A549 (cell line): Measurements from ENCODE around the gene GTF2A1. TPM values are rescaled to one million over a fixed set of nuclear protein-coding genes. Genes with fewer than 3 reads are reported as not detected.

Experiments
- ATAC-seq, 2 experiments: fragments of 200-7000 bp in 1 of 2; fragments of >200 bp in 1 of 2; cut with Nextera tagmentation in 1 of 2; cut with Tn5 transposase in 1 of 2; 3 replicates each; pipeline versions ENCODE4 v1.8.0 to v1.9.1; 2018 to 2020; ENCODE audit warnings: mild to moderate bottlenecking in 1 of 2, moderate library complexity in 1 of 2
- CTCF ChIA-PET: fragments of 300-600 bp; sonication (Branson Sonifier 250); formaldehyde crosslinking; extraction: SDS; loops from one replicate; lab custom pipeline; 2021; ENCODE audit warnings: antibody characterized with exemption, inconsistent platforms; lab: Yijun Ruan, JAX
- POLR2A ChIA-PET: fragments of 350-600 bp; formaldehyde crosslinking; extraction: SDS; loops from one replicate; lab custom pipeline; 2021; ENCODE audit warnings: antibody characterized with exemption, inconsistent platforms; lab: Yijun Ruan, JAX
- DNase-seq, 2 experiments: peaks; one replicate each; pipeline versions ENCODE4 v3.0.0 to v3.0.0-alpha.2; 2011 to 2016; ENCODE audit warnings: low read depth in 1 of 2, low spot score in 1 of 2
- FAIRE-seq: peaks from 2 replicates; lab custom pipeline; 2011; peaks lifted over from hg19 to GRCh38; lab: Jason Lieb, UNC
- H3K27ac ChIP-seq, 2 experiments: fragments of >200 bp; sonication (Bioruptor Twin); formaldehyde crosslinking; 3 replicates each; pipeline ENCODE4 v1.5.1; 2016 to 2017
- H3K4me1 ChIP-seq: fragments of >200 bp; sonication (Bioruptor Twin); formaldehyde crosslinking; 3 replicates; pipeline ENCODE4 v1.6.1; 2016
- H3K4me2 ChIP-seq: fragments of >200 bp; sonication (Bioruptor Twin); formaldehyde crosslinking; 3 replicates; pipeline ENCODE4 v1.6.1; 2016
- H3K4me3 ChIP-seq: fragments of >200 bp; sonication (Bioruptor Twin); formaldehyde crosslinking; 3 replicates; pipeline ENCODE4 v1.5.1; 2016
- H3K9me3 ChIP-seq: fragments of >200 bp; sonication (Bioruptor Twin); formaldehyde crosslinking; 3 replicates; pipeline ENCODE4 v1.6.1; 2016
- ATOH8 ChIP-seq: fragments of 250-450 bp; sonication (Bioruptor Pico); IDR thresholded peaks from 2 replicates; pipeline ENCODE4 v1.5.0; 2020; ENCODE audit warnings: low read depth, mild to moderate bottlenecking, moderate library complexity
- EHF ChIP-seq: fragments of 250-450 bp; sonication (Bioruptor Pico); IDR thresholded peaks from 2 replicates; pipeline ENCODE4 v1.5.0; 2020; ENCODE audit warnings: mild to moderate bottlenecking
- EP300 ChIP-seq, 2 experiments: fragments of >200 bp; sonication (Bioruptor Twin); formaldehyde crosslinking; IDR thresholded peaks; 2 replicates in 1 of 2; 3 replicates in 1 of 2; pipeline ENCODE4 v1.6.1; 2016 to 2017
- FOSB ChIP-seq: fragments of 250-450 bp; sonication (Bioruptor Pico); IDR thresholded peaks from 2 replicates; pipeline ENCODE4 v1.5.0; 2020; ENCODE audit warnings: mild to moderate bottlenecking, moderate library complexity
- FOSL2 ChIP-seq, 2 experiments: fragments of 450-650 bp in 1 of 2; fragments of >200 bp in 1 of 2; sonication (Bioruptor Twin) in 1 of 2; formaldehyde crosslinking; IDR thresholded peaks; 2 replicates each; pipeline versions ENCODE4 v1.5.0 to v1.6.1; 2016 to 2020; ENCODE audit warnings: mild to moderate bottlenecking in 1 of 2, moderate library complexity in 1 of 2
- HEYL ChIP-seq: fragments of 250-450 bp; sonication (Bioruptor Pico); IDR thresholded peaks from 2 replicates; pipeline ENCODE4 v1.8.0; 2021; ENCODE audit warnings: mild to moderate bottlenecking, moderate library complexity
- HMGXB4 ChIP-seq: fragments of 250-450 bp; sonication (Bioruptor Pico); IDR thresholded peaks from 2 replicates; pipeline ENCODE4 v1.5.0; 2021; ENCODE audit warnings: mild to moderate bottlenecking, moderate library complexity, borderline replicate concordance
- HOXA7 ChIP-seq: fragments of 250-450 bp; sonication (Bioruptor Pico); IDR thresholded peaks from 2 replicates; pipeline ENCODE4 v1.5.0; 2020; ENCODE audit warnings: mild to moderate bottlenecking, moderate library complexity
- KDM5A ChIP-seq: fragments of 200-600 bp; sonication (generic); IDR thresholded peaks from 2 replicates; pipeline ENCODE4 v1.6.1; 2016; ENCODE audit warnings: antibody characterized with exemption, mild to moderate bottlenecking
- NFE2L2 ChIP-seq: fragments of 150-350 bp; conservative IDR thresholded peaks from 2 replicates; pipeline ENCODE4 v1.6.1; 2014; ENCODE audit warnings: low read length
- NPAS2 ChIP-seq: fragments of 250-450 bp; sonication (Bioruptor Pico); IDR thresholded peaks from 2 replicates; pipeline ENCODE4 v1.8.0; 2022; ENCODE audit warnings: mild to moderate bottlenecking, moderate library complexity, borderline replicate concordance
- NR3C1 ChIP-seq: fragments of >200 bp; sonication (Bioruptor Twin); formaldehyde crosslinking; IDR thresholded peaks from 3 replicates; pipeline ENCODE4 v1.6.1; 2017
- PBX3 ChIP-seq: IDR thresholded peaks from 2 replicates; pipeline ENCODE4 v1.6.1; 2012
- PHF8 ChIP-seq: fragments of 200-600 bp; sonication (generic); IDR thresholded peaks from 2 replicates; pipeline ENCODE4 v1.6.1; 2016; ENCODE audit warnings: low read depth, mild to moderate bottlenecking, antibody characterized with exemption, moderate library complexity, borderline replicate concordance
- RAD21 ChIP-seq, 2 experiments: fragments of >200 bp in 1 of 2; sonication (Bioruptor Twin) in 1 of 2; formaldehyde crosslinking in 1 of 2; IDR thresholded peaks in 1 of 2; conservative IDR thresholded peaks in 1 of 2; 2 replicates in 1 of 2; 3 replicates in 1 of 2; pipeline ENCODE4 v1.6.1; 2012 to 2018; ENCODE audit warnings: inconsistent platforms in 1 of 2
- RNF2 ChIP-seq: fragments of 200-600 bp; sonication (generic); IDR thresholded peaks from 2 replicates; pipeline ENCODE4 v1.6.1; 2016; ENCODE audit warnings: low read depth, mild to moderate bottlenecking, antibody characterized with exemption, moderate library complexity, borderline replicate concordance
- TFCP2L1 ChIP-seq: fragments of 250-450 bp; sonication (Bioruptor Pico); IDR thresholded peaks from 2 replicates; pipeline ENCODE4 v1.5.0; 2021; ENCODE audit warnings: mild to moderate bottlenecking
- TP53 ChIP-seq: fragments of 250-450 bp; sonication (Bioruptor Pico); IDR thresholded peaks from 2 replicates; pipeline ENCODE4 v1.5.0; 2021; ENCODE audit warnings: mild to moderate bottlenecking, moderate library complexity
- ZC3H11A ChIP-seq: fragments of 450-650 bp; IDR thresholded peaks from 2 replicates; pipeline ENCODE4 v1.6.1; 2014; ENCODE audit warnings: antibody characterized with exemption, mild to moderate bottlenecking
- ZSCAN20 ChIP-seq: fragments of 250-450 bp; sonication (Bioruptor Pico); IDR thresholded peaks from 2 replicates; pipeline ENCODE4 v1.8.0; 2022; ENCODE audit warnings: mild to moderate bottlenecking, moderate library complexity
- WGBS: methylation state at CpG from one replicate; pipeline ENCODE4 v1.1.6; 2017; ENCODE audit errors: missing lambda C conversion rate; 5-methylcytosine and 5-hydroxymethylcytosine counted together
- polyA plus RNA-seq, 4 experiments: library from polyadenylated mRNA; depleted of rRNA in 3 of 4; stranded (reverse); fragments of >200 nt; fragmentation: RNase III in 1 of 4; extraction: RNeasy Plus Mini Kit Qiagen cat#74134 plus additional on column Dnase treatment in 1 of 4; gene quantifications; 2 replicates in 3 of 4; 3 replicates in 1 of 4; pipeline ENCODE4 v1.2.3, GENCODE V29; 2011 to 2017
- TF ChIP-seq, protein P1 (sequence below): fragments of >200 bp; sonication (Bioruptor Twin); formaldehyde crosslinking; IDR thresholded peaks from 2 replicates; pipeline ENCODE4 v1.6.1; 2016
- TF ChIP-seq, protein P2 (sequence below): fragments of 150-350 bp; IDR thresholded peaks from 2 replicates; pipeline ENCODE4 v1.6.1; 2014; ENCODE audit warnings: low read depth, mild to moderate bottlenecking, low read length
- TF ChIP-seq, protein P3 (sequence below): IDR thresholded peaks from 2 replicates; pipeline ENCODE4 v1.6.1; 2012
- TF ChIP-seq, protein P4 (sequence below): fragments of >200 bp; sonication (Bioruptor Twin); formaldehyde crosslinking; IDR thresholded peaks from 3 replicates; pipeline ENCODE4 v1.5.1; 2016

GTF2A1 gene
- polyA plus RNA-seq, 2 of the 4 experiments (the other 2 are of a cell fraction): 12.5 to 19.6 TPM

DNA sequence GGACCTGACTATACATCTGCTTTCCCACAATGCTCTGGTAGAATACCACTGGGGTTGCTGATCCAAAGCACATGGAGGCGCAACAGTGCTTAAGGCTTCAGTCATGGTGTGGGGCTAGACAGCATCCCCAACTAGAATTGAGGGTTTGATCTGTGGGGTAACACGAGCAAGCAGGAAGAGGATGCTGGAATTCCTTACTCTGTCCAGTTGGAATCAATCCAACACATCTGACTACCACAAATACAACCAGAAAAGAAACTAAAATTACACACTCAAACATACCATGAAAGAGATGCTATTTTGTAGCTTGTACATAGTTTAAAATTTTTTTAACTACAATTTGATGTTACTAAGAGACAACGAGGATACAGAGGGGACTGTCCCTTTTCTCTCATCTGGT, 40.4 kb upstream of the GTF2A1 start:
- H3K27ac ChIP-seq: no peak overlapping the region
- POLR2A ChIA-PET: no interaction called here
- CTCF ChIA-PET: interaction anchor here (2.2 to 2.5 kb wide), 2 partner anchors 8 to 192 kb away, joined by 6 to 9 read pairs; no protein-coding TSS in a partner anchor
- ATAC-seq (no peak), FAIRE-seq (no peak), DNase-seq (no peak)
- no peak overlapping the region for H3K4me3 ChIP-seq
- TF ChIP-seq ATOH8 (CRISPR knock-in tag) (no peak), FOSB (CRISPR knock-in tag) (no peak), HOXA7 (CRISPR knock-in tag) (no peak), NFE2L2 (no peak), TP53 (no peak), RAD21 (conservative IDR thresholded peaks at IDR 0.05 in 1 of 2, IDR thresholded peaks at IDR 0.05 in 1 of 2) (no peak)
- no peaks in the 10 kb centered on the region for H3K9me3 ChIP-seq
- H3K4me1 ChIP-seq: no peaks in the 10 kb centered on the region
- WGBS: 34% methylated on average over 3 of the region's 3 CpGs
- H3K4me2 ChIP-seq: no peak overlapping the region

- no peak for ATAC-seq
- WGBS: 84% methylated on average over 3 of the region's 3 CpGs
- H3K27ac ChIP-seq: no peak overlapping the region
- ChIA-PET POLR2A (no interaction called here), CTCF (interaction anchor here (2.1 to 2.5 kb wide), 3 partner anchors 9 to 204 kb away, joined by 6 to 9 read pairs (median 8); no protein-coding TSS in a partner anchor)
- no peak for TF ChIP-seq EP300 (IDR thresholded peaks at IDR 0.05)
- TF ChIP-seq PHF8: no peak
- TF ChIP-seq TFCP2L1 (CRISPR knock-in tag): no peak
- no peak for TF ChIP-seq FOSL2 (IDR thresholded peaks at IDR 0.05)
- no peak for TF ChIP-seq FOSL2 (CRISPR knock-in tag; IDR thresholded peaks at IDR 0.05)
- TF ChIP-seq NR3C1: no peak
- TF ChIP-seq, protein P1, sequence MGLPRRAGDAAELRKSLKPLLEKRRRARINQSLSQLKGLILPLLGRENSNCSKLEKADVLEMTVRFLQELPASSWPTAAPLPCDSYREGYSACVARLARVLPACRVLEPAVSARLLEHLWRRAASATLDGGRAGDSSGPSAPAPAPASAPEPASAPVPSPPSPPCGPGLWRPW: no peak
- no peak for TF ChIP-seq ZSCAN20 (CRISPR knock-in tag)
- TF ChIP-seq, protein P2, sequence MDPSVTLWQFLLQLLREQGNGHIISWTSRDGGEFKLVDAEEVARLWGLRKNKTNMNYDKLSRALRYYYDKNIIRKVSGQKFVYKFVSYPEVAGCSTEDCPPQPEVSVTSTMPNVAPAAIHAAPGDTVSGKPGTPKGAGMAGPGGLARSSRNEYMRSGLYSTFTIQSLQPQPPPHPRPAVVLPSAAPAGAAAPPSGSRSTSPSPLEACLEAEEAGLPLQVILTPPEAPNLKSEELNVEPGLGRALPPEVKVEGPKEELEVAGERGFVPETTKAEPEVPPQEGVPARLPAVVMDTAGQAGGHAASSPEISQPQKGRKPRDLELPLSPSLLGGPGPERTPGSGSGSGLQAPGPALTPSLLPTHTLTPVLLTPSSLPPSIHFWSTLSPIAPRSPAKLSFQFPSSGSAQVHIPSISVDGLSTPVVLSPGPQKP: no peak
- TF ChIP-seq, protein P3, sequence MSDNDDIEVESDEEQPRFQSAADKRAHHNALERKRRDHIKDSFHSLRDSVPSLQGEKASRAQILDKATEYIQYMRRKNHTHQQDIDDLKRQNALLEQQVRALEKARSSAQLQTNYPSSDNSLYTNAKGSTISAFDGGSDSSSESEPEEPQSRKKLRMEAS: no peak
- TF ChIP-seq NFE2L2: no peak
- TF ChIP-seq KDM5A: no peak
- no peak for TF ChIP-seq RNF2
- TF ChIP-seq NPAS2: no peak
- TF ChIP-seq HMGXB4 (CRISPR knock-in tag): no peak
- TF ChIP-seq HEYL: no peak
- no peak for TF ChIP-seq ZC3H11A
- TF ChIP-seq, protein P4, sequence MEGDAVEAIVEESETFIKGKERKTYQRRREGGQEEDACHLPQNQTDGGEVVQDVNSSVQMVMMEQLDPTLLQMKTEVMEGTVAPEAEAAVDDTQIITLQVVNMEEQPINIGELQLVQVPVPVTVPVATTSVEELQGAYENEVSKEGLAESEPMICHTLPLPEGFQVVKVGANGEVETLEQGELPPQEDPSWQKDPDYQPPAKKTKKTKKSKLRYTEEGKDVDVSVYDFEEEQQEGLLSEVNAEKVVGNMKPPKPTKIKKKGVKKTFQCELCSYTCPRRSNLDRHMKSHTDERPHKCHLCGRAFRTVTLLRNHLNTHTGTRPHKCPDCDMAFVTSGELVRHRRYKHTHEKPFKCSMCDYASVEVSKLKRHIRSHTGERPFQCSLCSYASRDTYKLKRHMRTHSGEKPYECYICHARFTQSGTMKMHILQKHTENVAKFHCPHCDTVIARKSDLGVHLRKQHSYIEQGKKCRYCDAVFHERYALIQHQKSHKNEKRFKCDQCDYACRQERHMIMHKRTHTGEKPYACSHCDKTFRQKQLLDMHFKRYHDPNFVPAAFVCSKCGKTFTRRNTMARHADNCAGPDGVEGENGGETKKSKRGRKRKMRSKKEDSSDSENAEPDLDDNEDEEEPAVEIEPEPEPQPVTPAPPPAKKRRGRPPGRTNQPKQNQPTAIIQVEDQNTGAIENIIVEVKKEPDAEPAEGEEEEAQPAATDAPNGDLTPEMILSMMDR: no peak
- TF ChIP-seq EHF: no peak
- no peak for TF ChIP-seq PBX3
- TF ChIP-seq, all 56 proteins: peak for 0
- no peak overlapping the region for H3K4me3 ChIP-seq
- no peak for DNase-seq
- no peaks in the 10 kb centered on the region for H3K4me1 ChIP-seq
- no peak overlapping the region for H3K4me2 ChIP-seq
- no peaks in the 10 kb centered on the region for H3K9me3 ChIP-seq
- FAIRE-seq: no peak
Observed at GRCh38 chr14:81260732-81261131, 40.0 kb upstream of the GTF2A1 start.
